ENCODE measurements around the gene ADGRA1.

DNA sequence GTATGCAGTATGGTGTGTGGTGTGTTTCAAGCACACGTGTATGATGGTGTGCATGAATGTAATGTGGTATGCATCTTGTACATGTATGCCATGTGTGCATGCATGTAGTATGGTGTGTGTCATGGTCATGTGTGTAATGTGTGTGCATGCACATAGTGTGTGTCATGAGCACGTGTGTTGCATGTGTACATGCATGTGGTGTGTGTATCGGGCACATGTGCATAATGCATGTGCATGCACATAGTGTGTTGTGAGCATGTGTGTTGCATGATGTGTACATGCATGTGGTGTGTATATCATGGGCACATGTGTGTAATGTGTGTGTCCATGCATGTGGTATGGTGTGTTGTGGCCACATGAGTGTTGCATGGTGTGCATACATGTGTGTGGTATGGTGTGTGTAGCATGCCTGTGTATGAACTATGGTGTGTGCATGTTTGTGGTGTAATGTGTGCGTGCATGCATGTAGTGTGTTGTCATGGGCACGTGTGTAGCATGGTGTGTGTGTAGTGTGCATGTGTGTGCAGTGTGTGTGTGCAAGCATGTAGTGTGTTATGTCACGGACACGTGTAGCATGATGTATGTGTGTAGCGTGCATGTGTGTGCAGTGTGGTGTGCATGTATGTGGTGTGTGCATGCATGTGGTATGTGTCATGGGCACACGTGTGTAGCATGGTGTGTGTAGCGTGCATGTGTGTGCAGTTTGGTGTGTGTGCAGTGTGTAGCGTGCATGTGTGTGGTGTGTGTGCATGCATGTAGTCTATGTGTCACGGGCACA is 89.8 kb downstream of the ADGRA1 start:
- TF ChIP-seq, protein P1, sequence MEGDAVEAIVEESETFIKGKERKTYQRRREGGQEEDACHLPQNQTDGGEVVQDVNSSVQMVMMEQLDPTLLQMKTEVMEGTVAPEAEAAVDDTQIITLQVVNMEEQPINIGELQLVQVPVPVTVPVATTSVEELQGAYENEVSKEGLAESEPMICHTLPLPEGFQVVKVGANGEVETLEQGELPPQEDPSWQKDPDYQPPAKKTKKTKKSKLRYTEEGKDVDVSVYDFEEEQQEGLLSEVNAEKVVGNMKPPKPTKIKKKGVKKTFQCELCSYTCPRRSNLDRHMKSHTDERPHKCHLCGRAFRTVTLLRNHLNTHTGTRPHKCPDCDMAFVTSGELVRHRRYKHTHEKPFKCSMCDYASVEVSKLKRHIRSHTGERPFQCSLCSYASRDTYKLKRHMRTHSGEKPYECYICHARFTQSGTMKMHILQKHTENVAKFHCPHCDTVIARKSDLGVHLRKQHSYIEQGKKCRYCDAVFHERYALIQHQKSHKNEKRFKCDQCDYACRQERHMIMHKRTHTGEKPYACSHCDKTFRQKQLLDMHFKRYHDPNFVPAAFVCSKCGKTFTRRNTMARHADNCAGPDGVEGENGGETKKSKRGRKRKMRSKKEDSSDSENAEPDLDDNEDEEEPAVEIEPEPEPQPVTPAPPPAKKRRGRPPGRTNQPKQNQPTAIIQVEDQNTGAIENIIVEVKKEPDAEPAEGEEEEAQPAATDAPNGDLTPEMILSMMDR (IDR thresholded peaks at IDR 0.05), result no peak
- no peak for TF ChIP-seq POLR2A (IDR thresholded peaks at IDR 0.05)
